RWPE2 (cell line): ENCODE results near the gene LATS2.

Source experiments
- ATAC-seq: fragments of 200-7000 bp; cut with Tn5 transposase; 3 replicates; pipeline ENCODE4 v1.9.1; 2021; ENCODE audit warnings: low read depth
- DNase-seq: peaks from one replicate; pipeline ENCODE4 v3.0.0-alpha.2; 2020; ENCODE audit warnings: low spot score
- H3K27ac ChIP-seq: fragments of 450-650 bp; 2 replicates; pipeline ENCODE4 v1.5.1; 2017; ENCODE audit warnings: mild to moderate bottlenecking; ENCODE audit not compliant: poor library complexity, severe bottlenecking
- H3K27me3 ChIP-seq: fragments of 250-450 bp; sonication (Bioruptor Pico); 2 replicates; pipeline ENCODE4 v1.5.1; 2021; ENCODE audit warnings: mild to moderate bottlenecking, moderate library complexity; ENCODE audit not compliant: insufficient read depth, poor library complexity, severe bottlenecking
- H3K36me3 ChIP-seq: fragments of 250-450 bp; sonication (Bioruptor Pico); 2 replicates; pipeline ENCODE4 v1.5.1; 2020; ENCODE audit warnings: low read depth, mild to moderate bottlenecking, moderate library complexity
- H3K4me1 ChIP-seq: fragments of 250-450 bp; sonication (Bioruptor Pico); 2 replicates; pipeline ENCODE4 v1.5.1; 2021; ENCODE audit warnings: mild to moderate bottlenecking, moderate library complexity; ENCODE audit not compliant: insufficient read depth, poor library complexity, severe bottlenecking
- H3K4me3 ChIP-seq: fragments of 250-450 bp; sonication (Bioruptor Pico); 2 replicates; pipeline ENCODE4 v1.5.1; 2021; ENCODE audit warnings: mild to moderate bottlenecking, moderate library complexity; ENCODE audit not compliant: severe bottlenecking
- H3K9me3 ChIP-seq: fragments of 250-450 bp; sonication (Bioruptor Pico); 2 replicates; pipeline ENCODE4 v1.5.1; 2021; ENCODE audit warnings: mild to moderate bottlenecking, moderate library complexity; ENCODE audit not compliant: severe bottlenecking
- TF ChIP-seq, protein P1 (sequence below): fragments of 450-650 bp; IDR thresholded peaks from one replicate; pipeline ENCODE4 v1.5.1; 2017; ENCODE audit warnings: mild to moderate bottlenecking, moderate library complexity; ENCODE audit not compliant: poor library complexity, severe bottlenecking

LATS2 gene

GRCh38 chr13:21088534-21088933 lies 27.1 kb upstream of the LATS2 start:
- Histone ChIP-seq H3K36me3 (no peaks in the 10 kb centered on the region), H3K4me1 (no peaks in the 10 kb centered on the region), H3K4me3 (no peak overlapping the region), H3K27me3 (no peaks in the 10 kb centered on the region), H3K27ac (no peak overlapping the region), H3K9me3 (no peaks in the 10 kb centered on the region)
- TF ChIP-seq, protein P1, sequence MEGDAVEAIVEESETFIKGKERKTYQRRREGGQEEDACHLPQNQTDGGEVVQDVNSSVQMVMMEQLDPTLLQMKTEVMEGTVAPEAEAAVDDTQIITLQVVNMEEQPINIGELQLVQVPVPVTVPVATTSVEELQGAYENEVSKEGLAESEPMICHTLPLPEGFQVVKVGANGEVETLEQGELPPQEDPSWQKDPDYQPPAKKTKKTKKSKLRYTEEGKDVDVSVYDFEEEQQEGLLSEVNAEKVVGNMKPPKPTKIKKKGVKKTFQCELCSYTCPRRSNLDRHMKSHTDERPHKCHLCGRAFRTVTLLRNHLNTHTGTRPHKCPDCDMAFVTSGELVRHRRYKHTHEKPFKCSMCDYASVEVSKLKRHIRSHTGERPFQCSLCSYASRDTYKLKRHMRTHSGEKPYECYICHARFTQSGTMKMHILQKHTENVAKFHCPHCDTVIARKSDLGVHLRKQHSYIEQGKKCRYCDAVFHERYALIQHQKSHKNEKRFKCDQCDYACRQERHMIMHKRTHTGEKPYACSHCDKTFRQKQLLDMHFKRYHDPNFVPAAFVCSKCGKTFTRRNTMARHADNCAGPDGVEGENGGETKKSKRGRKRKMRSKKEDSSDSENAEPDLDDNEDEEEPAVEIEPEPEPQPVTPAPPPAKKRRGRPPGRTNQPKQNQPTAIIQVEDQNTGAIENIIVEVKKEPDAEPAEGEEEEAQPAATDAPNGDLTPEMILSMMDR: no peak
- ATAC-seq (no peak), DNase-seq (no peak)

GRCh38 chr13:21086929-21087328 lies 25.5 kb upstream of the LATS2 start:
- no peak for DNase-seq
- Histone ChIP-seq H3K9me3 (no peaks in the 10 kb centered on the region), H3K4me1 (no peaks in the 10 kb centered on the region), H3K27me3 (no peaks in the 10 kb centered on the region), H3K4me3 (no peak overlapping the region), H3K36me3 (no peaks in the 10 kb centered on the region), H3K27ac (no peak overlapping the region)
- ATAC-seq: no peak
- TF ChIP-seq, protein P1: no peak

- H3K36me3 ChIP-seq: no peaks in the 10 kb centered on the region
- TF ChIP-seq, protein P1: no peak
- H3K27me3 ChIP-seq: no peaks in the 10 kb centered on the region
- H3K4me3 ChIP-seq: no peak overlapping the region
- no peak overlapping the region for H3K27ac ChIP-seq
- ATAC-seq (no peak), DNase-seq (no peak)
- peaks cover 12% of the 10 kb centered on the region for H3K4me1 ChIP-seq
- no peaks in the 10 kb centered on the region for H3K9me3 ChIP-seq
Observed at GRCh38 chr13:21081926-21082325, 20.5 kb upstream of the LATS2 start.

DNA sequence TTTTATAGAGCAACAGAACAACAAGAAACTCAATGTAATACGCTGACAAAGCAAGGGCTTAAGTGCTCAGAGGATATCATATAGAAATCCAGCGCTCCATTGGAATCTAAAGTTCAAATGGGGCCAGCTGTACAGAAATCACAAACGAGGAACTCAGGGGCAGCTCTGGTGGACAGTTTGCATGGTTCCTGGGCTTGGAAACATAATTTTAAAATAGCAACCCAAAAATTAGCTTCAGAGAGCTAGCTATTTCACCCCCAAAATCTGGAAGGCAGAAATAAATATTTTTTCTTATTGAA lies 19.2 kb upstream of the LATS2 start:
- TF ChIP-seq, protein P1: no peak
- H3K9me3 ChIP-seq: no peaks in the 10 kb centered on the region
- no peak overlapping the region for H3K27ac ChIP-seq
- ATAC-seq (no peak), DNase-seq (no peak)
- H3K27me3 ChIP-seq: no peaks in the 10 kb centered on the region
- H3K4me1 ChIP-seq: peaks cover 12% of the 10 kb centered on the region
- H3K36me3 ChIP-seq: no peaks in the 10 kb centered on the region
- H3K4me3 ChIP-seq: no peak overlapping the region

DNA sequence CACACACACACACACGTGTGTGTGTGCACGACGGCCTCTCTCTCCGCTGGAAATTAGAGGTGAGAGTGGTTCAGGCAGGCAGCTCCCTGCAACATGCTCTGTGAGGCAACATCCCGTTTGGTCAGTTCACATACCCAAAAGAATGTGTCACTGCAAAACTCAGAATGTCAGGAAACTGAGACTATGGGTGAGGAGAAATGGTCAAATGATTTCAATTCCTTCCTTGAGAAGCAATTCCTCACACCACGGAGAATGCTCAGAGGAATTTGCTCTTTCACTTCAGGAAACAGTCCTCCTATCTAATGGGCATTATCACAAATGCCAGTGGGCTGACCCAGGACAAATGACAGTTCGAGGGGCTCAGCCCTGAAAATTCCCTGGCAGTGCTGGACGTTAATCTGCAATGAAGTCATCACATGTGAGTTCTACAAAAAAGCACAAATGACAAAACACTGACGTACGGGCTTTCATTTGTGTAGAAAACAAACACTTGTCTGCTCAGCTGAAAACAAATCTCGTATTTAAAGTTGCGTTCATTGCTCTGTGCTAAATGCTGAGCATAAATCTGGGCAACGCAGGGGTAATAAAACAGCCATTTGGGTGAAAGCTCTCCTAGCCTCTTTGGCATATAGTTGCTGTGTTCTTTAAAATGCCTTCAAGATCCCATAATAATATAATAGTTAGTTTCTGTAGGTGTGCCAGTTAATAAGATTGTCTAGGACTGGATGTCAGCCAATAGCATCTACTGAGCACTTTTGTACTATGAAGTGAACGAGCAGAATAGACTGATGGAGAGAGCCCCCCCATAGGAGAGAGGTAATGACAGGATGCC lies 18.6 kb upstream of the LATS2 start:
- H3K36me3 ChIP-seq: no peaks in the 10 kb centered on the region
- no peaks in the 10 kb centered on the region for H3K27me3 ChIP-seq
- no peaks in the 10 kb centered on the region for H3K9me3 ChIP-seq
- ATAC-seq (peak; percentile 70), DNase-seq (no peak)
- H3K4me3 ChIP-seq: no peak overlapping the region
- peak overlapping the region; percentile 8 for H3K27ac ChIP-seq
- peaks cover 12% of the 10 kb centered on the region for H3K4me1 ChIP-seq
- TF ChIP-seq, protein P1: no peak
